Heart left ventricle (tissue), 13 donors: ENCODE data around the gene CNOT11.

Experiments
- CTCF ChIP-seq, 12 donors: fragments of 200-600 bp; sonication (generic) in 4 of 12; IDR thresholded peaks; one replicate each; pipeline versions ENCODE4 v1.5.0 to v1.8.0; 2018 to 2022; ENCODE audit warnings: antibody characterized with exemption in 12 of 12, mild to moderate bottlenecking in 5 of 12
- POLR2A ChIP-seq, 2 donors: fragments of 450-650 bp; IDR thresholded peaks; one replicate each; pipeline ENCODE4 v1.6.1; 2017; ENCODE audit warnings: antibody characterized with exemption in 2 of 2, mild to moderate bottlenecking in 2 of 2, moderate library complexity in 2 of 2
- donor health status: ischemic (EF 13 %, LVEDD 7.1; RV severe dilation, severe dysfunction).
- donor health status: DM: no; HTN: yes; CAD: no.
- donor health status: DM: no; HTN: no; CAD: no.
- donor health status: ischemic (EF 25% LVEDD 6.9; RV normal size, moderate dysfunction).
- donor health status: ischemic (EF 25% LVEDD 5.7; RV mildly dilated, moderate dysfunction).
- donor health status: ischemic (EF 35%, LVEDD 5.7; RV mildly dilated, moderate dysfunction).
- donor health status: nonischemic (EF 11% LVEDD 7.7; RV severe dilation, severe dysfunction).
- donor health status: DM: yes; HTN: yes; CAD: no.
- donor health status: PGD.
- donor health status: ischemic (EF 29% LVEDD 5.4; RV normal size, mild dysfunction).
- donor health status: nonischemic (EF 23%, LVEDD 6.1; RV moderate dilation, normal function).

DNA sequence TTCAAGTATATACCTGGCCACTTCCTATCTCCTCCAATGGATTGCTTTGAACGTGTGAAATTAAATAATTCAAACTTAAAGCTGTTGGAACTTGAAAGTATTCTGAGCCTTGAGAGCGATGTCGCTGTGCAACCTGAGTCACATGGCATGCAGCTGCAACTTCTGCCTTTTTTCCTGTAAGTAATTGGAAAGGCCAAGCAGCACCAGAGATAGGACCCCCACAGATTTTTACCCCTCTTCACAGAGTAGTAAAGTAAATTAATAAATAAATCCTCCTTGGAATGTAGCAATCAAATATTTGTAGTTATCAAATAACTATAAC is 59.0 kb downstream of the CNOT11 start:
- TF ChIP-seq CTCF (IDR thresholded peaks at IDR 0.05) = no peak
- TF ChIP-seq POLR2A (IDR thresholded peaks at IDR 0.05) = no peak
